ENCODE results near the gene MYO16.

The MYO16 gene

DNA sequence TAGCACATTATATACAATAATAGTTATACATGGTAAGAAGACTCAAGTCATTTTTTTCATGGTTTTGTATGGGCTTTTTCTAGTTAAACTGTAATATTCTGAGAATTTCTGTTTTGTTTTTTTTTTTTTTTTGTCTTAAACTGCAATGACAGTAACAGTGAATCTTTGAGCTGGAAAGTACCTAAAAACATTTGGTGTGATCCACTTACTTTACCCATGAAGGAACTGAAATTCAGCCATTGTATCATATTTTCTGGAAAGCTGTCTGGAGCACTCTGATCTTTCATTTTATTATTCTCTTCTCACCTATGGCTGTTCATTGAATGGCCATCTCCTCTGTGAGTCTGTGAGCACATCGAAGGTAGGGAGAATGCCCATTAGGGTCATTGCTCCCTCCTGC lies 37.8 kb downstream of the MYO16 start:
- DNase-seq, result no peak

GRCh38 chr13:108669381-108669780 lies 40.0 kb downstream of the MYO16 start:
- DNase-seq, result no peak

DNA sequence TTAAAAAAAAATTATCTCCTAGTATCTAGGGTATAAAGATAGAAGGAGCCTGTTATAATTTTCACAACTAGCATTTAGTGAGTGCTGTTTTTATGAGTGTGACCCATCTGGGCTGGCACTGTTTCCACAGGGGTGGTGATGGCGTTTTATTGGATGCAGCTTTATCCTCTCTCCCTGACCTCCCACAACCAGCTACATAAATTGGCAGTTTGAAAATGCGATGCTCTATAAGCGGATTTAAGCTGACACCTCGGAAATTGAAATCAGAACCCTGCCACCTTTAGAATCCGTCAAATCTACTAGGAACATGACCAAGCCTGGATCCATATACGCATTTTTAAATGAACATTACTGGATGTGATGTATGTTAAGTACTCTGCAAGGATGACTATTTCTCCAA lies 44.9 kb downstream of the MYO16 start:
- DNase-seq, result no peak

DNA sequence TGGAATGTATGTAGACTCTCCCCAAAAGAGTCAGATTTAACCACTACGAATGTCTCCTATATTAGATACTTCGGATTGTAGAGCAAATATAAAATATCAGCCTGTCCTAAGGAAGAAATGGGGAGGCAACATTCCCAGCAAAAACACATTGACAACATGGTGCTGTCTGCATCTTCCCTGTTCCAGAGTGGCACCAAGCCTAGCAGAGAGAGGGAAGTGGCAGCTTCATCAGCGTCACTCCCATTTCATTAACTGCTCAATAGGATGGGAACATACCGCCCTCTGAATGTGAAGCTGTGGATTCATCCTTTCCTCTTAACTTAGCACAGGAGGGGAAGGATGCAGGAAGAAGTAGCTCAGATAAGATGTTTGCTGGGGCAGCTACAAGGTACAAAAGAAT lies 45.4 kb downstream of the MYO16 start:
- DNase-seq, result no peak

DNA sequence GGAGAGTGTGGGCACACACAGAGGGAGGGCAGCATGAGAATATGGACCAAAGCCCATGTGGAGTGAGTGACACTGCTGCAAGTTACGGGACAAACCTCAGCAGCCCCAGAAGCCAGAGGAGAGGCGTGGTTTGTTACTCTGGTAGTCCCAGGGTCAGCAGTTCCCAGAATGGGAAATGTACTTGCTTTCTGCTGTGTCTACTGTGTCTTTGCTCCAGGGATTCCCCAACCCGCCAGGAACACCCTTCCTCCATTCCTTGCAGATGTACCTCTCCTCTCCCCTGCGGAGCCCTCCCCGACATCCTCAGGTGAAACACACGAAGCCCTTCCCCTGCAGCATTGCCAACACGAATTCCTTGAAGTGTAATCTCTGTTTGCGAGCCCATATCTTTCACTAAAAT lies 47.2 kb downstream of the MYO16 start:
- DNase-seq, result no peak

DNA sequence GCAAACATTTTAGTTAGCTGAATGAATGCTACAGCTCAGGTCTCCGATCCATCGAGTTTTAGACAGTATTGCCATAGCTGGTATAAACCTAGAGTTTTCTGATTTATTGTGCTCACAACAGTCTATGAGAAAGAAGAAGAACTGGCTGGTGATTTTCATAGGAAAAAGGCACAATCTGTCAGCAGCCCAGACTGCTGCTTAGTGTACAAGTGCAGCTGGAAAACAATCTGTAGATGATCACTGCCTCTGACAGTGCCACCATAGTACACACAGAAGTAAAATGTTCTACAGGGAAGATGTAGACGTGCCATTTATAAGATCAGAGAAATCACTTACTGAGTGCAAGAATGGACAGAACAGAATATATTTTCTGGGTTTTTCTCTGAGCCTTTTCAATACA lies 48.4 kb downstream of the MYO16 start:
- DNase-seq, result no peak

- DNase-seq, result no peak
Observed at GRCh38 chr13:108680011-108680410, 50.6 kb downstream of the MYO16 start.

DNA sequence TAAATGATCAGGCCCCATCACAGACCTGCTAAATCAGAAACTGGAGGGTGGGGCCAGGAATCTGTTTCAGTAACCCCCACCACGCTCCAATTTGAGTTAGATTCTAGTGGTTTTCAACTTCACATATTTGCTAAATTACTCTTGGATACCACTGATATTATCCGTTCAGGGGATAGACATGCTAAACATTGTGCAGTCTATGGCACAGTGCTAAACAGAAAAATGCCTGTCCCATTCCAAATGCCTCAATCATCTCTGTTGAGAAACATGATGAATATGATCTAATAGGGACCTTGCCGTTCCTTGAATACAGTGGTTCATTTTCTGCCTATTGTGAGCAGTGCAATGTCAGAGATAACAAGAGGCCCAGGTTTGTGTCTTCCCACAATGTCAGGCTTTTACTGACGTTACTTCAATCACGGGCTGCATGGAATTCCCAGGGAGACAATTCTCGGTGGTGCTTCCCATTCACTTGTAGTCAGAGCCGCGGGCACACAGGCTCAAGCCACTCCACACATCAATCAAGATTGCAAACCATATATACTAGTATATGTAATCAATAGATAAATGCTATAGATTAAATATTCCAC lies 52.7 kb downstream of the MYO16 start:
- DNase-seq, result no peak

- no peak for DNase-seq
Observed at GRCh38 chr13:108682714-108683113, 53.3 kb downstream of the MYO16 start.

DNA sequence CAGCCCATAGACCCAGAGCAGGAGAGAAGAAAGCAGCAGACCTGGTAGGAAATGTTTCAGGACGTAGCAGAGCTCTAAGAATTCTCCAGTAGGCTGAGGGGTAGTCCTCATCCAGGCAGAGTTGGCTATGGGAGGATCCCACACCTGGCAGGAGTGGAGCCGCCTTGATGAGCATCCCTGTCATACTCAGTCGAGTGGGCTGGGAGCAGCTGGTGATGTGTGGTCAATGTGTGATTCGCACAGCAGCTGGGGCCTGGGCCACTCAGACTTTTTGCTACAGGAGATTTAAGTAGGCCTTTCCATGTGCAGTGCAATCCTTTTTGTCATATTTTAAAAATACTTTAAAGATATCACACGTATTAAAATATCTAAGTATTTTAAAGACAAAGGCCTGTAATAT lies 56.6 kb downstream of the MYO16 start:
- DNase-seq, result no peak

DNA sequence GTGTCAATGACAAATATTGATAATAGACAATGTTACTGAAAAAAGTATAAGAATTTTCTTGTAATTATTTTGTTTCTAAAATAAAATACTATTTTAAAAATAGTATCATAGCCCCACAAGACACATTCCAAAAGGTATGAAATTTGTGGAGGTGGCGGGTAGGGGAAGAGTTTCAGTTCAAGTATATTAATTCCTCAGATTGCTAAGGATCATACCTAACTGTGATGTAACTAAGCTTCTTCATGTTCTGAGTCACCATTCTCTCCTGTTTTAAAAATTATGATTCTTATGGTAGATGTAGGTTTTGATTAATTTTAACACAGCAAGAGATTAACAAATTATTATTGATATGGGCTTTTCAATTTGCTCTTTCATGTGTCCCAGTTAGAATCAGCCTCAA lies 61.3 kb downstream of the MYO16 start:
- DNase-seq, result no peak

GRCh38 chr13:108700422-108701170 lies 71.2 kb downstream of the MYO16 start:
- no peak for DNase-seq

GRCh38 chr13:108702171-108702570 lies 72.8 kb downstream of the MYO16 start:
- no peak for DNase-seq

DNA sequence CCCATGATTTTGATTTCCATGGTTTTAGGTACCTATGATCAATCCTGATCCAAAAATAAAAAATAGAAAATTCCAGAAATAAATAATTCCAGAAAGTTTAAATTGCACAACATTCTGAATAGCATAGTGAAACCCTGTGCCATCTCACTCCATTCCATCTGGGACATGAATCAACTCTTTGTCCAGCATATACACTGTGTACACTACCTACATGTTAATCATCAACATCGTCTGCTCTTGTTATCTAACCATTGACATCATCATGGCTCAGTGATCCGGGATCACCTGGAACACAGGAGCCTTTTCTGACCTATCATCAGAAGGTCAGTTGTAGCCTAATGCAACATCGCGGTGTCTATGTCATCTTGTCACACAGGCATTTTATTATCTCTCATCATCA lies 75.6 kb downstream of the MYO16 start:
- no peak for DNase-seq

- no peak for DNase-seq
Observed at GRCh38 chr13:108707584-108707983, 78.2 kb downstream of the MYO16 start.

GRCh38 chr13:108708921-108709320 lies 79.5 kb downstream of the MYO16 start:
- DNase-seq, result no peak

GRCh38 chr13:108711386-108711785 lies 82.0 kb downstream of the MYO16 start:
- no peak for DNase-seq

DNA sequence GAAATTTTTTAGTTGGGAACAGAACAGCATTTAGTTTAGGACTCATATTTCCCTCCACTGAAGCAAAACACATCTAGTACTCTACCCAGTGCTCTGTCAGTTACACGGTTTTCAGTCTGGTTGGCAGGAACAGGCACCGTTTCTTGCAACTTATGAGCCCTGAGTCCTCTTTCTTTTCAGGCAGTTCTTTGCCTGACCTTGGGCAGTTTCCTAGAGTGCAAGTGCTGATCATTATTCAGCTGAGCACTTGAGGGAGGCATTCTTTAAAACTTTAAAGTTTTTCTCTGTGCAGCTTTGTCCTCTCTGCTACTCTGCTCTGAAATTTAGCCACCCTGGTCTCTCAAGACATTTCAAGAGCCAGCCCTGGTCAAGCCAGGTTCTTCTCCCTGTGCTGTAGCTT lies 96.1 kb downstream of the MYO16 start:
- no peak for DNase-seq

DNA sequence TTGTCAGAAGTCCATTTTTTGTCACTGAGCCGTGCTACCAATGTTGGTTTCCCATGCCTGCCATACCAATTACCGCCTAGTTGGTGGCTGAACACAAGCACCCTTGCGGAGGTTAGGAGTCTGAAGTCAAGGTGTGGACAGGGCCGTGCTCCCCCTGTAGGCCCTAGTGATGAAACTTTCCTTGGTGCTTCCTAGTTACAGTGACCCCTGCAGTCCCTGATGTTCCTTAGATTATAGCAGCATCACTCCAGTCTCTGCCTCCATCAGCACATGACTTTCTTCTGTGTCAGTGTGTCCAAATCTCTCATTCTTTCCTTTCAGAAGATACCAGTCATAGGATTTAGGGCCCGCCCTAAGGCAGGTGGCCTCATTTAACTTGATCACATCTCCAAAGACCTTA lies 99.0 kb downstream of the MYO16 start:
- DNase-seq, result no peak

DNA sequence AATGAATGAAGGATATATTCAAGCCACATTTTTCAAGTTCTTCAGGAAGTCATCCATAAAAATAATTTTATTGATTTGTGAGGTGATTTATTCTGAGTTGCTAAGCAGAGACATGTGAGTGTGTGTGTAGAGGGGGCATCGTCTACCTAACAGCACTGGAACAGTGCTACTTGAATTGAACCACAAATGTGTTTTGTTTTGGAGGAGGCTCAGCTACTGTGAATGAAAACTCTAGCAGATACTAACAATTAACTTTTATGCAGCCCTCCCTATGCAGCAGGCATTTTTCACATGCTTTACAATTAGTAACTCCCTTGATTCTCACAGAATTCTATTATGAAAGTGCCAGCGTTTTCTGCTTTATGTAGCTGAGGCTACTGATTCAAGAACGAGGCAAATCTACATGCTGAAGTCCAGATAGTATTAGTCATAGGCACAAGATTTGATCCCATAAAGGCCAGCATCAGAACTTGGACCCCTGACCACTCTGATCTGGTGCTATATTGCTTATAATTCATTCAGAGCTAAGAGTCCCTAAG lies 103.7 kb downstream of the MYO16 start:
- no peak for DNase-seq

GRCh38 chr13:108734676-108735075 lies 105.3 kb downstream of the MYO16 start:
- no peak for DNase-seq

DNA sequence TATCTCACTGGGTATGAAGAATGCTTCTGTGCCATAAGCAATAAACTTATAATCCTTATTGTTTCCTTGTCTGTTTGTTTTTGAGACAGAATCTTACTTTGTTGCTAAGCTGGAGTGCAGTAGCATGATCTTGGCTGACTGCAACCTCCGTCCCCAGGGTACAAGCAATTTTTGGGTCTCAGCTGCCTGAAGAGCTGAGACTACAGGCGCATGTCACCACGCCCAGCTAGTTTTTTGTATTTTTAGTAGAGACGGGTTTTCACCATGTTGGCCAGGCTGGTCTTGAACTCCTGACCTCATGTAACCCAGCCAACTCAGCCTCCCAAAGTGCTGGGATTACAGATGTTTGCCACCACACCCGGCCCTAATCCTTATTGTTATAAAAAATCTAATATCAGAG lies 112.5 kb downstream of the MYO16 start:
- DNase-seq, result no peak

DNA sequence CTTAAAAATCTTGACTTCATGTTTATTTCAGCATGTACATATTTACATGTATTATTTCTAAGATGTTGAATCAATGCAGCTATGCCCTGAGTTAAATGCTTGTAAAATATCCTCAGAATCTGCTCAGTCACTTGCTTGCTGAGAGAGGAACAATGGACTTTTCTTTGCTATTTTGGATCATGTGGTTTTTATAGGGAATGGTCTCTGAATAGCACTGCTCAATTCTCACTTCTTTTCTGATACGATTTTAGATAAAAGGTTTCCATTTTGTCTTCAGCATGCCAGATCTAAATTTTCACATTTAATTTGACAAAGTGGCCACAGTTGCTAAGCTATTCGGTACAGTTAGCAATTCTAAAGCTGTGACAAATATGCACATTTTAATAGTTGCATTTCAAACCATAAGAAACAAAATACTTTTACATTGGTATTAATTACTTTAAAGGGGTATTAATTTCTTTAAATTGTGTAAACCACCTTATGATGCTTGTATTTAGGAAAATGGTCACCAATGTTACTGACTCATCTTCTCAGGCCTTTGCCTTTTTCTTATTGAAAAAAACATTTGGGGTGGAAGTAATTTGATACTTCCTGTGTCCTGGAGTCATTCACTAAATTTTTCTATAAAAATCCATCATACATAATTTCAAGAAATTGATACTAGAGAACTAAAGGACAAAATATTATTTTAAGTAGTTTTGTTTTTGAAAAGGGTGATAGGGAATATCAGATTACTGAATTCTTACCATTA lies 113.5 kb downstream of the MYO16 start:
- no peak for DNase-seq

- no peak for DNase-seq
Observed at GRCh38 chr13:108743522-108743921, 114.1 kb downstream of the MYO16 start.
